LNCAP (cell line): ENCODE measurements around the gene MAPK11.

Experiments used
- CTCF ChIP-seq: fragments of 450-650 bp; IDR thresholded peaks from 2 replicates; pipeline ENCODE4 v1.5.1; 2017; ENCODE audit warnings: mild to moderate bottlenecking

MAPK11 gene

GRCh38 chr22:50281957-50282356 is 11.8 kb upstream of the MAPK11 start:
- TF ChIP-seq CTCF = no peak

GRCh38 chr22:50281384-50281760 is 11.2 kb upstream of the MAPK11 start:
- TF ChIP-seq CTCF = no peak

GRCh38 chr22:50280708-50281383 is 10.7 kb upstream of the MAPK11 start:
- no peak for TF ChIP-seq CTCF

- no peak for TF ChIP-seq CTCF
Observed at GRCh38 chr22:50280022-50280707, 10.0 kb upstream of the MAPK11 start.

GRCh38 chr22:50278956-50279619 is 8.9 kb upstream of the MAPK11 start:
- TF ChIP-seq CTCF = no peak

- TF ChIP-seq CTCF = no peak
Observed at GRCh38 chr22:50278461-50278860, 8.3 kb upstream of the MAPK11 start.

GRCh38 chr22:50277761-50278160 is 7.6 kb upstream of the MAPK11 start:
- TF ChIP-seq CTCF = no peak
